ENCODE results near the gene SLC8A1. TPM values are rescaled to one million over a fixed set of nuclear protein-coding genes. Genes with fewer than 3 reads are reported as not detected.

The SLC8A1 gene
- total RNA-seq, 6 donors from 2014 or later: 21.8 to 58.6 (median 25.3) TPM

GRCh38 chr2:40298026-40298425, 153.9 kb downstream of the SLC8A1 start:
- no peak overlapping the region for H3K27ac ChIP-seq
- no peaks in the 10 kb centered on the region for H3K27me3 ChIP-seq
- no peaks in the 10 kb centered on the region for H3K36me3 ChIP-seq
- H3K4me1 ChIP-seq: no peaks in the 10 kb centered on the region
- H3K4me3 ChIP-seq: no peak overlapping the region
- WGBS, 2 donors: 91 to 97% methylated on average over 3 of the region's 3 CpGs
- DNase-seq (no peak), ATAC-seq (ENCODE audit: low FRiP score in 2 of 2) (no peak)
- no peaks in the 10 kb centered on the region for H3K9me3 ChIP-seq
- TF ChIP-seq CTCF (IDR thresholded peaks at IDR 0.05) (no peak), EP300 (IDR thresholded peaks at IDR 0.05) (no peak), POLR2A (IDR thresholded peaks at IDR 0.05) (no peak), POLR2AphosphoS5 (IDR thresholded peaks at IDR 0.05) (no peak)

GRCh38 chr2:40292291-40292690, 159.6 kb downstream of the SLC8A1 start:
- no peak overlapping the region for H3K4me3 ChIP-seq
- DNase-seq (no peak), ATAC-seq (ENCODE audit: low FRiP score in 2 of 2) (no peak)
- H3K4me1 ChIP-seq: no peaks in the 10 kb centered on the region
- no peak overlapping the region for H3K27ac ChIP-seq
- TF ChIP-seq CTCF (IDR thresholded peaks at IDR 0.05): no peak
- no peak for TF ChIP-seq POLR2AphosphoS5 (IDR thresholded peaks at IDR 0.05)
- TF ChIP-seq POLR2A (IDR thresholded peaks at IDR 0.05): no peak
- TF ChIP-seq EP300 (IDR thresholded peaks at IDR 0.05): no peak
- no peaks in the 10 kb centered on the region for H3K27me3 ChIP-seq
- no peaks in the 10 kb centered on the region for H3K36me3 ChIP-seq
- no peaks in the 10 kb centered on the region for H3K9me3 ChIP-seq
- WGBS, 2 donors: 88% methylated on average over 1 of the region's 1 CpG

GRCh38 chr2:40289771-40290404, 162.0 kb downstream of the SLC8A1 start:
- H3K27me3 ChIP-seq: no peaks in the 10 kb centered on the region
- DNase-seq (no peak), ATAC-seq (ENCODE audit: low FRiP score in 2 of 2) (no peak)
- no peak overlapping the region for H3K4me3 ChIP-seq
- no peaks in the 10 kb centered on the region for H3K9me3 ChIP-seq
- H3K36me3 ChIP-seq: no peaks in the 10 kb centered on the region
- TF ChIP-seq POLR2A (IDR thresholded peaks at IDR 0.05) (no peak), POLR2AphosphoS5 (IDR thresholded peaks at IDR 0.05) (no peak), CTCF (IDR thresholded peaks at IDR 0.05) (no peak), EP300 (IDR thresholded peaks at IDR 0.05) (no peak)
- H3K4me1 ChIP-seq: no peaks in the 10 kb centered on the region
- no peak overlapping the region for H3K27ac ChIP-seq
- WGBS, 2 donors: 85 to 91% methylated on average over 7 of the region's 7 CpGs

- Histone ChIP-seq H3K36me3 (no peaks in the 10 kb centered on the region), H3K9me3 (no peaks in the 10 kb centered on the region), H3K27ac (no peak overlapping the region), H3K4me3 (no peak overlapping the region), H3K4me1 (no peaks in the 10 kb centered on the region), H3K27me3 (no peaks in the 10 kb centered on the region)
- DNase-seq: no peak
- TF ChIP-seq POLR2AphosphoS5 (IDR thresholded peaks at IDR 0.05) (no peak), EP300 (IDR thresholded peaks at IDR 0.05) (no peak)
- 62 to 81% methylated on average over 3 of the region's 3 CpGs for WGBS, 2 donors
- ATAC-seq (ENCODE audit: low FRiP score in 2 of 2): peak in 1 of 2 donors; percentile 19
These were observed 164.1 kb downstream of the SLC8A1 start for GRCh38 chr2:40287773-40288172.

- 60 to 63% methylated on average over 2 of the region's 2 CpGs for WGBS, 2 donors
- H3K4me3 ChIP-seq: no peak overlapping the region
- DNase-seq (no peak), ATAC-seq (ENCODE audit: low FRiP score in 2 of 2) (no peak)
- no peaks in the 10 kb centered on the region for H3K36me3 ChIP-seq
- H3K4me1 ChIP-seq: no peaks in the 10 kb centered on the region
- TF ChIP-seq POLR2A (IDR thresholded peaks at IDR 0.05): no peak
- TF ChIP-seq EP300 (IDR thresholded peaks at IDR 0.05): no peak
- TF ChIP-seq CTCF (IDR thresholded peaks at IDR 0.05): no peak
- no peak for TF ChIP-seq POLR2AphosphoS5 (IDR thresholded peaks at IDR 0.05)
- H3K27me3 ChIP-seq: no peaks in the 10 kb centered on the region
- no peaks in the 10 kb centered on the region for H3K9me3 ChIP-seq
- no peak overlapping the region for H3K27ac ChIP-seq
These were observed 164.7 kb downstream of the SLC8A1 start for GRCh38 chr2:40287195-40287594.

Data from upper lobe of left lung (tissue), 6 donors.